ENCODE results near the gene UNC5CL. TPM values are rescaled to one million over a fixed set of nuclear protein-coding genes. Genes with fewer than 3 reads are reported as not detected.
A peak's percentile ranks its signal among the peaks of the same experiment; 100 is the strongest.

Gene UNC5CL
- total RNA-seq, 1 experiment from 2014 or later: 0.81 TPM

- Histone ChIP-seq H3K4me2 (ENCODE audit: insufficient read depth, insufficient read length, low read length) (no peak overlapping the region), H4K91ac (ENCODE audit: insufficient read length, low read depth, low read length) (no peak overlapping the region), H2AK5ac (ENCODE audit: insufficient read length, low read length) (no peak overlapping the region), H2BK120ac (ENCODE audit: low read depth, low read length, poor library complexity, severe bottlenecking) (no peak overlapping the region), H3K18ac (ENCODE audit: insufficient read length, low read depth, low read length) (no peak overlapping the region), H2BK20ac (ENCODE audit: low read depth, low read length, poor library complexity, severe bottlenecking) (no peak overlapping the region), H3K9me3 (ENCODE audit: control insufficient read depth, low read depth, low read length) (no peaks in the 10 kb centered on the region), H2AFZ (ENCODE audit: low read length) (no peak overlapping the region), H3K23ac (ENCODE audit: insufficient read length, low read depth, low read length) (no peak overlapping the region), H3K9ac (ENCODE audit: extremely low read depth, insufficient read length, low read length) (no peak overlapping the region), H3K79me1 (ENCODE audit: insufficient read depth, low read depth, low read length, poor library complexity, severe bottlenecking) (no peaks in the 10 kb centered on the region), H3K23me2 (ENCODE audit: insufficient read length, low read depth, low read length, poor library complexity, severe bottlenecking) (no peaks in the 10 kb centered on the region), H2BK15ac (ENCODE audit: low read depth, low read length) (no peak overlapping the region), H3K27ac (ENCODE audit: insufficient read length, low read depth, low read length) (no peak overlapping the region), H3K79me2 (ENCODE audit: insufficient read depth, low read length) (no peaks in the 10 kb centered on the region), H3K56ac (ENCODE audit: insufficient read length, low read depth, low read length) (no peak overlapping the region), H3K4ac (ENCODE audit: low read depth, low read length) (no peak overlapping the region), H4K5ac (ENCODE audit: insufficient read length, low read depth, low read length) (no peak overlapping the region), H2BK12ac (ENCODE audit: insufficient read length, low read depth, low read length) (no peak overlapping the region), H3K27me3 (ENCODE audit: insufficient read depth, low read length) (no peaks in the 10 kb centered on the region), H2BK5ac (ENCODE audit: insufficient read length, low read length) (no peak overlapping the region), H3T11ph (ENCODE audit: low read length) (no peak overlapping the region), H3K14ac (ENCODE audit: insufficient read depth, low read length) (no peak overlapping the region), H4K20me1 (ENCODE audit: control insufficient read depth, insufficient read depth, insufficient read length) (no peaks in the 10 kb centered on the region), H3K4me1 (ENCODE audit: insufficient read depth, low read length) (peaks cover 7% of the 10 kb centered on the region; the same call in 1 of the 2 replicates), H4K8ac (replicated peaks; ENCODE audit: insufficient read length, low read depth, low read length) (no peak overlapping the region)
- H3K4me1 Mint-ChIP-seq: peaks cover 11 to 20% of the 10 kb centered on the region in 2 experiments
- no peaks in the 10 kb centered on the region for H3K9me3 Mint-ChIP-seq
- TF ChIP-seq CTCF (conservative IDR thresholded peaks at IDR 0.05): peak; percentile 17; the same call in 1 of the 3 replicates
- no peaks in the 10 kb centered on the region; a peak in 2 of 7 replicates for H3K36me3 Mint-ChIP-seq (ENCODE audit: insufficient read depth in 1 of 3, low read depth in 3 of 3)
- no peaks in the 10 kb centered on the region for H3K27me3 Mint-ChIP-seq (ENCODE audit: low read depth)
- no peak for DNase-seq
- H3K27ac Mint-ChIP-seq: peak overlapping the region in 2 of 3 experiments; percentile 33 to 66; a peak in 3 of 7 replicates
- no peak overlapping the region for H3K4me3 Mint-ChIP-seq
- no CpG with 5 or more reads among the region's 9 CpGs for WGBS (ENCODE audit: extremely low coverage, insufficient read length, low lambda C conversion rate)
Observed at GRCh38 chr6:41047745-41048732, 9.0 kb upstream of the UNC5CL start.
